Activated CD4-positive, alpha-beta T cell treated with anti-CD3 and anti-CD28 coated beads, Interleukin-2, amount 10 ng/mL, durations not matched to agents 7 days and 5 days (primary cell): ENCODE data around the gene ZC3H8. TPM values are rescaled to one million over a fixed set of nuclear protein-coding genes. Genes with fewer than 3 reads are reported as not detected.
A peak's percentile ranks its signal among the peaks of the same experiment; 100 is the strongest.

ENCODE experiments used
- CTCF ChIA-PET: fragments of 350-600 bp; sonication (Branson Sonifier 250); formaldehyde crosslinking; loops from one replicate; lab custom pipeline; 2021; ENCODE audit warnings: antibody characterized with exemption; lab: Charles Lee
- POLR2A ChIA-PET: fragments of 350-600 bp; sonication (Branson Sonifier 250); formaldehyde crosslinking; loops from one replicate; lab custom pipeline; 2021; ENCODE audit warnings: antibody characterized with exemption; lab: Charles Lee
- DNase-seq: peaks from one replicate; pipeline ENCODE4 v3.0.0-alpha.2; 2020
- H3K27ac Mint-ChIP-seq: one replicate; pipeline ENCODE4 v1.8.0; 2021; ENCODE audit warnings: mild to moderate bottlenecking, moderate library complexity, mixed read lengths
- H3K27me3 Mint-ChIP-seq: one replicate; pipeline ENCODE4 v1.8.0; 2021; ENCODE audit warnings: mixed read lengths
- H3K36me3 Mint-ChIP-seq: one replicate; pipeline ENCODE4 v1.8.0; 2021; ENCODE audit warnings: low read depth, mixed read lengths
- H3K4me1 Mint-ChIP-seq: one replicate; pipeline ENCODE4 v1.8.0; 2021; ENCODE audit warnings: mixed read lengths
- H3K4me3 Mint-ChIP-seq: one replicate; pipeline ENCODE4 v1.8.0; 2021; ENCODE audit warnings: mild to moderate bottlenecking, moderate library complexity, mixed read lengths
- H3K9me3 Mint-ChIP-seq: one replicate; pipeline ENCODE4 v1.8.0; 2021; ENCODE audit warnings: mixed read lengths
- total RNA-seq, 2 experiments: library from RNA; stranded (reverse); gene quantifications; one replicate each; pipeline ENCODE4 v1.2.3, GENCODE V29; 2021

The ZC3H8 gene
- total RNA-seq, 2 experiments from 2014 or later = 18.0 to 19.3 TPM

DNA sequence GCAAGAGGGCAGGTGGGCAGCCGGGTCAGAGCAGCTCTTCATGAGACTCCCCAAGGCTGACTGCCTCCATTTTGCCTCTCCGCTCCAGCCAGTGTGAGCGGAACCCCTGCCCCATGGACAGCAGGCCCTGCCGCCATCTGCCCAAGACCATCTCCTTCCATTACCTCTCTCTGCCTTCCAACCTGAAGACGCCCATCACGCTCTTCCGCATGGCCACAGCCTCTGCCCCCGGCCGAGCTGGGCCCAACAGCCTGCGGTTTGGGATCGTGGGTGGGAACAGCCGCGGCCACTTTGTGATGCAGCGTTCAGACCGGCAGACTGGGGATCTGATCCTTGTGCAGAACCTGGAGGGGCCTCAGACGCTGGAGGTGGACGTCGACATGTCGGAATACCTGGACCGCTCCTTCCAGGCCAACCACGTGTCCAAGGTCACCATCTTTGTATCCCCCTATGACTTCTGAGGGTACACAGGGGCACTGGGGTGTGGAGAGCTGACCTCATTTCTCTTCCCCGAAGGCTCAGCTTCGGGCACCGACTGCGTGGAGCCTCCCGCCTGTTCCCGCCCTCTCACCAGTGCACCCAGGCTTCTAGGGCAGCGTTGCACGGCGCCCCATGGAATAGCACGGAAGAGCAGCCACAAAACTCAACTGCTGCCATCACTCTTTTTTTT is 67.7 kb downstream of the ZC3H8 start:
- Mint-ChIP-seq H3K36me3 (peaks cover 50% of the 10 kb centered on the region), H3K27ac (peak overlapping the region; percentile 98), H3K9me3 (peaks cover 2% of the 10 kb centered on the region), H3K4me1 (peaks cover 81% of the 10 kb centered on the region), H3K27me3 (no peaks in the 10 kb centered on the region), H3K4me3 (peak overlapping the region; percentile 49)
- CTCF ChIA-PET = interaction anchor here (1.7 to 5.6 kb wide), 2 partner anchors 10 to 266 kb away, joined by 3 to 29 read pairs; no protein-coding TSS in a partner anchor
- POLR2A ChIA-PET = no interaction called here
- no peak for DNase-seq

DNA sequence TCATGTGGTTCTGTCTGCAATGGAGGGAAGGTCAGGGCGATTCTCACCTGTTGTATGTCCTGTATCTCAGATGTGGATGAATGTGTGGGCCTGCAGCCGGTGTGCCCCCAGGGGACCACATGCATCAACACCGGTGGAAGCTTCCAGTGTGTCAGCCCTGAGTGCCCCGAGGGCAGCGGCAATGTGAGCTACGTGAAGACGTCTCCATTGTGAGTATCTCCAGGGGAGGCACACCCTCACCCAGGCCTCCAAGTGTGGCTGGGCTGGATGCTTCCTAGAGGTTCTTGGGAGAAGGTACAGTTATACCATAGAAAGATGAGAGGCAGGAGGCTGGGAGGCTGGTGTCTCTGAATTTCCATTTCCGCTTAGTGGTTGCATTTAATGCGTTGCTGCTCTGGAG is 69.7 kb downstream of the ZC3H8 start:
- ChIA-PET POLR2A (no interaction called here), CTCF (interaction anchor here (0.7 to 1.2 kb wide), 2 partner anchors 9 to 10 kb away, joined by 3 to 4 read pairs; no protein-coding TSS in a partner anchor)
- H3K36me3 Mint-ChIP-seq = peaks cover 42% of the 10 kb centered on the region
- H3K9me3 Mint-ChIP-seq = no peaks in the 10 kb centered on the region
- no peak overlapping the region for H3K27ac Mint-ChIP-seq
- no peak overlapping the region for H3K4me3 Mint-ChIP-seq
- H3K27me3 Mint-ChIP-seq = no peaks in the 10 kb centered on the region
- DNase-seq = no peak
- peaks cover 80% of the 10 kb centered on the region for H3K4me1 Mint-ChIP-seq

DNA sequence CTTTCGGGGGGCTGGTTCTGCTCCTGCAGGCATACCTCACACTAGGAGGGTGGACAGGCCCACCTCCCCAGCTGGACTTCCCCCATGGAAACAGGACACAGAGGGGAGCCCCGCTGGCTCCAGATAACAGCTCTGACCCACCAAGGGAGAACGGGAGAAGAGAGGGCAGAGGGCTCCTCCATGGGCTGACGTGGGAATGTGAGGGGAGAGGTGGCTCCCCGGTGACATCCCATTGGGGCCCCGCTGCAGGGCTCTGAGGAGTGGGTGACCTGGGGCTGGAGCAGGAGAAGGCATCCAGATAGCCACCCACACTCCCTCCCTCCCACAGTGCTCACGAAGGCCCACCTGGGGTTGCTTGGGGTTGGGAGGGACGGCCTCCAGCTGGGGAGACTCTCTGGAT is 70.7 kb downstream of the ZC3H8 start:
- Mint-ChIP-seq H3K27ac (peak overlapping the region; percentile 90), H3K9me3 (peaks cover 3% of the 10 kb centered on the region), H3K27me3 (no peaks in the 10 kb centered on the region), H3K36me3 (peaks cover 35% of the 10 kb centered on the region), H3K4me3 (no peak overlapping the region), H3K4me1 (peaks cover 71% of the 10 kb centered on the region)
- ChIA-PET POLR2A (no interaction called here), CTCF (interaction anchor here (2.7 to 3.2 kb wide), 2 partner anchors 9 to 11 kb away, joined by 6 to 8 read pairs; no protein-coding TSS in a partner anchor)
- no peak for DNase-seq

DNA sequence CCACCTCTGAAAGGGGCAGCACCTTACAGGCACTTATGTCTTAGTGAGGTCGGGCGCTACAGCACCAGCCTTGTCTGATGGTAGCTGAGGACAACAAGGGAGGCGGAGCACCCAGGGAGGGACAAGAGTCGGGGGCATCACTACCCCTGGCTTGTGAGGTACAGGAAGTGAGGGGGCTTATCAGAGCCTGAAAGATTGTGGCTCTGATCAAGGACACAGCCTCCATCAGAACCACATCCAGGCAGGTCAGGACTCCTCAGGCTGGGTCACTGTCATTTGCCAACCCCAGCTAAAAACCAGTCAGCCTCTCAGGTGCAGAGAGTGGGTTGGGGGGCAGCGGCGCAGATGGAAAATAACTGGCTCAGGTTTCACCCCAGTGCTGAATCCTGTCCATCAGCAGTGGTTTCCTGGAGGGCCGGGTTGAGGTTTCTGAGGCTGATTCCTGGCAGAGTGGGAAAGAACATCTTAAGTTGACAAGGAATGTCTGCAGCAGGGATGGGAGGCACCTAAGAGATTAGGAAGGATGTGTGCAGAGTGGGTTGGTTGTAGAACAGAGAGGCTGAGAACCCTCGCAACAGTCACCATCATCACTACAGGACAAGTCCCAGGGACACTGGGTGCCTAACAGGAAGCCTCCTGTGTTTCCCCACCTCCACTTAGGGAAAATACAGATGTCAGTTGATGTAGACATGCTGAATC is 71.4 kb downstream of the ZC3H8 start:
- H3K27ac Mint-ChIP-seq = peak overlapping the region; percentile 90
- peak overlapping the region; percentile 78 for H3K4me3 Mint-ChIP-seq
- peaks cover 31% of the 10 kb centered on the region for H3K36me3 Mint-ChIP-seq
- peaks cover 1% of the 10 kb centered on the region for H3K27me3 Mint-ChIP-seq
- H3K4me1 Mint-ChIP-seq = peaks cover 64% of the 10 kb centered on the region
- DNase-seq = no peak
- POLR2A ChIA-PET = no interaction called here
- CTCF ChIA-PET = interaction anchor here (0.6 to 3.2 kb wide), 7 partner anchors 10 to 296 kb away, joined by 3 to 8 read pairs (median 5); no protein-coding TSS in a partner anchor
- H3K9me3 Mint-ChIP-seq = peaks cover 3% of the 10 kb centered on the region

DNA sequence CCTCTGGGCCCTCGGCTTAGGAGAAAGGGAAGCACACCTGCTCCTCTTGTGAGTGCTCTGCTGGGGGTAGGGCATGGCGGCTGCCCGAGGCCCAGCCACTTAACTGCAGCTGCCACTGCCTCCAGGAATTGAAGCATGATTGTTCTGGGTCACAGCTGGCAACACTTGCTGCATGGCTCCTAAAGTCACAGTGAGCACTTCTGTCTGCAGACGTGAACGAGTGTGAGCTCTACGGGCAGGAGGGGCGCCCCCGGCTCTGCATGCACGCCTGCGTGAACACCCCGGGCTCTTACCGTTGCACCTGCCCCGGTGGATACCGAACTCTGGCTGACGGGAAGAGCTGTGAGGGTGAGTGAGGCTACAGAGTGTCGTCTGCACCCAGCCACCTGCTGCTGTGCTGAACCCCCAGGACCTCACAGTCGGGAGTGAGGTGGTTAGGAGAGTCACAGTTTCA is 72.2 kb downstream of the ZC3H8 start:
- peak overlapping the region; percentile 90 for H3K27ac Mint-ChIP-seq
- peaks cover 3% of the 10 kb centered on the region for H3K9me3 Mint-ChIP-seq
- peaks cover 2% of the 10 kb centered on the region for H3K27me3 Mint-ChIP-seq
- peaks cover 27% of the 10 kb centered on the region for H3K36me3 Mint-ChIP-seq
- ChIA-PET CTCF (interaction anchor here (0.9 to 3.2 kb wide), 10 partner anchors 9 to 401 kb away, joined by 3 to 15 read pairs (median 4); no protein-coding TSS in a partner anchor), POLR2A (interaction anchor here (1.2 kb wide), 1 partner anchor 27 kb away, joined by 3 read pairs; no protein-coding TSS in a partner anchor)
- peak; percentile 37 for DNase-seq
- H3K4me1 Mint-ChIP-seq = peaks cover 56% of the 10 kb centered on the region
- H3K4me3 Mint-ChIP-seq = peak overlapping the region; percentile 78

DNA sequence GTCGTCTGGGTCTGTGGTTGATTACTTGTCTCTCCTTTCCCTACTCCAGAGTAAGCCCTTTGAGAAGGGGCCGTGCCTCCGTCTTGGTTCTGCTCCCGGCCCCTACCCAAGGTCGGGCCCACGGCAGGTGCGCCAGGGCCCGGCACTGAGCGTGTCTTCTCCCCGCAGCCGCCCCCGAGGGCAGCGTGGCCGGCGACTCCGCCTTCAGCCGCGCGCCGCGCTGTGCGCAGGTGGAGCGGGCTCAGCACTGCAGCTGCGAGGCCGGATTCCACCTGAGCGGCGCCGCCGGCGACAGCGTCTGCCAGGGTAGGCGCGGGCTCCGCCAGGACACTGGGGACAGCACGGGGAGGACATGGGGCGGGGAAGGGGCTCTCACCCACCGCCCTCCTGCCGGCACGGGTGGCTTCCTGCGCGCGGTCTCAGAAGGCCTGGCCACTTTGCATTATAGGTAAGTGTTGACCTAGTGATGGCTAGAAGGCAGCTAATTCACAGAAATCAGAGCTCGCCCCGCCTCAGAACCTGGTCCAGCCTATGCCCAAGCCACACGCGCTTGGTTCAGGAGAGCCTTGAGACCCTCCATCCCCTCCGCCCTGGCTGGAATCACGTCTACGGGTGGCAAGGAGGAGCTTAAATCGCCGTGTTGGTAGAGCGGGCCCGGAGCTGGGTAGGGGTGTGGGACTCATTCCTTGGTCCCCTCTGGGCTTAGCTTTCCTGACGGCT is 73.1 kb downstream of the ZC3H8 start:
- CTCF ChIA-PET = interaction anchor here (0.9 to 3.2 kb wide), 11 partner anchors 9 to 401 kb away, joined by 3 to 15 read pairs (median 5); no protein-coding TSS in a partner anchor
- Mint-ChIP-seq H3K27me3 (peaks cover 2% of the 10 kb centered on the region), H3K27ac (peak overlapping the region; percentile 90), H3K36me3 (peaks cover 21% of the 10 kb centered on the region), H3K4me1 (peaks cover 47% of the 10 kb centered on the region), H3K9me3 (peaks cover 3% of the 10 kb centered on the region), H3K4me3 (peak overlapping the region; percentile 78)
- DNase-seq = peak; percentile 50
- POLR2A ChIA-PET = interaction anchor here (0.6 to 1.2 kb wide), 2 partner anchors 26 to 55 kb away, joined by 3 to 4 read pairs; no protein-coding TSS in a partner anchor

DNA sequence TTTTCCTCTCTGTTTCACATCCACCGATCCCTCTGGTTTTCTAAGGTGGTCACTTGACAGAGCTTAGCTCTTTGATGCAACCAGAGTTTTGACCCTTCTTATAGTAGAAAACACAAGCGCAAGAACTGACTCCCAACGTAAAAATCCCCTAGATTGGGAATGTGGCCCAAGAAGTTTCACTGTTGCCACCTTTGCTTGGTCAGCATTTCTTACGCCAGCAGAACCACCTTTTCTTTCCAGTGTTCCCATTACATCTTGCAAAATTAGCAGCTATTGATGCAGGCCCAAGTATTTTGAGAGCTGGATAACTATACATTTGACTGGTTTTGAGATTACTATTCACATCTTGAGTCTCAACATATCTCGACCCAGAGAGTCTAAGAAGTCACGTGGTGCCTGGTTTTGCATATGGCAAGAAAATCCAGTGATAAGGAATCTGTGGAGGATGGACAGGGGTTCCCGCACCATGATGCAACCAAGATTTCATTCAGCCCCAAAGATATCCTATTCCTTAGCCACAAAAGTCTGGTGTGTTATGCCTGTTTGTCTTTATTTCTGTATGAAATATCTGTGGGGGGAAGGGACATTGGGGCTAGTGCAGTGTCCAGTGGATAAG is 78.8 kb downstream of the ZC3H8 start:
- Mint-ChIP-seq H3K4me3 (no peak overlapping the region), H3K9me3 (peaks cover 3% of the 10 kb centered on the region), H3K36me3 (peaks cover 1% of the 10 kb centered on the region), H3K27me3 (peaks cover 2% of the 10 kb centered on the region), H3K27ac (no peak overlapping the region), H3K4me1 (peaks cover 17% of the 10 kb centered on the region)
- POLR2A ChIA-PET = no interaction called here
- DNase-seq = no peak
- CTCF ChIA-PET = interaction anchor here (0.6 to 5.8 kb wide), 6 partner anchors 9 to 55 kb away, joined by 3 to 29 read pairs (median 4); no protein-coding TSS in a partner anchor

DNA sequence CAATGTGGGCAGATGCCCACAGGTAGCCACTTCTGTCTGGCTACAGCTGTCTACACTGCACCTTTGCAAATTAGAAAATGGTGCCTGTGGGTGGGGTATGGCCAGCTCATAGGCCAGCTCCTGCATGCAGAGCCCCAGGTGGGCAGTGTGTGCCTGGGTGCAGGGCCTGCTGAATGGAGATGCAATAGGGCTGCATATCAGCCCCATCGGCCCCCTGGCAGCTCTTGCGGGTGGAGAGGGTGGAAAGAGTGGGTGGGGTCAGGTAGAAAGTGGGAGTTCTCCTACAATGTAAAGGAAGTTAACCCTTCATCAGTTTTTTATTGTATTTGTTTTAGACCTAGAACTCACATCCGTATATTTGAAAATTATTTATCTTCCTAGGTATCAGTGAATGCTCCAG is 79.5 kb downstream of the ZC3H8 start:
- POLR2A ChIA-PET = no interaction called here
- DNase-seq = no peak
- Mint-ChIP-seq H3K36me3 (peaks cover 1% of the 10 kb centered on the region), H3K27me3 (peaks cover 2% of the 10 kb centered on the region), H3K27ac (no peak overlapping the region), H3K4me3 (no peak overlapping the region), H3K9me3 (peaks cover 3% of the 10 kb centered on the region), H3K4me1 (peaks cover 14% of the 10 kb centered on the region)
- CTCF ChIA-PET = interaction anchor here (1.3 to 5.8 kb wide), 4 partner anchors 10 to 54 kb away, joined by 3 to 29 read pairs (median 4); no protein-coding TSS in a partner anchor

DNA sequence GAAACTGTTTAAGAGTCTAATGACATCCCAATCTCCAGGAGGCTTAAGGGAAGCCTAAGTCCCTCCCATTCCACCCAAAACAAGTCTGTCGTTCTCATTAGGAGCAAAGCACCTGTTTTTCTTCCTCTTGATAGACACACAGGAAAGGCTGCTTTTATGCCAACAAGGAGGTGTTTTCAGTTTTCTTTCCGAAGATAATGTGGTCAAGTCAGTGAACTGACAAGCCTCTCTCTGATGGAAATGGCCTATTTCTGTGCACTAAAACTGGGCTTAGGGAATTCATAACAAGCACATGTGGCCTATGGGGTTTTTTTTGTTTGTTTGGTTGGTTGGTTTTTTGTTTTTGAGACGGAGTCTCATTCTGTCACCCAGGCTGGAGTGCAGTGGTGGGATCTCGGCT is 80.5 kb downstream of the ZC3H8 start:
- H3K36me3 Mint-ChIP-seq = peaks cover 1% of the 10 kb centered on the region
- ChIA-PET POLR2A (no interaction called here), CTCF (interaction anchor here (1.3 to 1.6 kb wide), 2 partner anchors 9 to 26 kb away, joined by 3 to 4 read pairs; no protein-coding TSS in a partner anchor)
- H3K27ac Mint-ChIP-seq = peak overlapping the region; percentile 33
- H3K27me3 Mint-ChIP-seq = peaks cover 2% of the 10 kb centered on the region
- no peak for DNase-seq
- peaks cover 14% of the 10 kb centered on the region for H3K4me1 Mint-ChIP-seq
- no peaks in the 10 kb centered on the region for H3K9me3 Mint-ChIP-seq
- H3K4me3 Mint-ChIP-seq = no peak overlapping the region

DNA sequence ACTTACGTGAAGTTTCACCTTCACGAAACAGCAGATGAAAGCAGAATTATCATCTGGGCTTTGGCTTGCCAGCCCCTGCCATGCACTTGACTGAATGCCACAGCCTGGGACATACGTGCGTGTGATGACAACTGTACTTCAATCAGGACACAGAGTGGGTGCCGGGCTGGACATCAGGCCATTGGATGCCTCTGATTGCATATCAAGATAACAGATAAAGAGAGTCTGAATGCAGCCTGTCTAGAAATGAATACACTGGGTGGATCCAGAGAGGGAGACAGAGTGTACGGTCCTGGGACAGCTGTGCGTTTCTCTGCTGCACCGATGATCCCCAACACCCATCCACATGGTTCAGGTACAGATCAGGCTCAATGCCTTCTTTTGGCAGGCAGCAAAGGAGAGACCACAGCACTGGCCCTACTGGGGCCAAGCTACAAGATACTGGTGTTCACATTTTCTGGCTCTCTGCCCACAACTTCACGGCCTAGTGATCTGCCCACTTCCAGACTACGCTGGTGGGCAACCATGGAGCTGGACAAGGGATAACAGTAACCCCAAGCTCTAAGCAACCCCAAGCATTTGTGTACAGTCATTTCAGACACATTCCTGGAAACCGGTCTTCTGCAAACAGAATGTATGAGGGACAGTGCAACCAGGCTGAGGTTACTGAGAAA is 81.1 kb downstream of the ZC3H8 start:
- no peaks in the 10 kb centered on the region for H3K9me3 Mint-ChIP-seq
- ChIA-PET CTCF (interaction anchor here (1.4 to 1.6 kb wide), 2 partner anchors 9 to 27 kb away, joined by 4 to 6 read pairs; no protein-coding TSS in a partner anchor), POLR2A (no interaction called here)
- H3K4me1 Mint-ChIP-seq = peaks cover 16% of the 10 kb centered on the region
- peaks cover 1% of the 10 kb centered on the region for H3K36me3 Mint-ChIP-seq
- no peak for DNase-seq
- H3K4me3 Mint-ChIP-seq = no peak overlapping the region
- peaks cover 2% of the 10 kb centered on the region for H3K27me3 Mint-ChIP-seq
- peak overlapping the region; percentile 21 for H3K27ac Mint-ChIP-seq

DNA sequence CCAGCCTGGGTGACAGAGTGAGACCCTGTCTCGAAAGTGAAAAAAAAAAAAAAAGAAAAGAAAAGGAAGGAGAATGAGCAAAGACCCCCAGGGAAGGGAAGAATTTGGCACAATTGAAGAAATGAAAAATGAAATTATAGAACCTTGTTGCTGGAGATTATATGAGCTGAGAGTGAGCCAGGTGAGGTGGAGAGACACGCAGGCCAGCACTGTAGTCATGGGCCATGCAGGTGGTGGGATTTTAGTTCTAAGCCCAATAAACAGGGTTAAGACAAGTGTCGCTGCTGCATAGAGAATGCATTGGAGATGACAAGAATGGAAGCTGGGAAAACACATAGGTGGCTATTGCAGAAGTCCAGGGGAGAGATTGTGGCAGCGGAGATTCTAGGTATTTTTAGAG is 84.3 kb downstream of the ZC3H8 start:
- Mint-ChIP-seq H3K27me3 (no peaks in the 10 kb centered on the region), H3K27ac (no peak overlapping the region), H3K9me3 (no peaks in the 10 kb centered on the region), H3K36me3 (no peaks in the 10 kb centered on the region), H3K4me3 (no peak overlapping the region), H3K4me1 (peaks cover 21% of the 10 kb centered on the region)
- DNase-seq = no peak
- ChIA-PET POLR2A (no interaction called here), CTCF (interaction anchor here (0.6 to 2.4 kb wide), 4 partner anchors 10 to 58 kb away, joined by 3 to 15 read pairs (median 4); no protein-coding TSS in a partner anchor)
